Retinal pigment epithelial cell (primary cell): ENCODE results near the gene TSPYL4.

Experiments
- DNase-seq: peaks from one replicate; pipeline ENCODE4 v3.0.0-alpha.2; 2010; ENCODE audit warnings: low read depth
- H3K4me3 ChIP-seq: 2 replicates; pipeline ENCODE4 v1.5.1; 2011; ENCODE audit warnings: mild to moderate bottlenecking, low read length, control low read depth, moderate library complexity
- CTCF ChIP-seq: conservative IDR thresholded peaks from 2 replicates; pipeline ENCODE4 v1.5.1; 2011; ENCODE audit warnings: low read depth, low read length, control low read depth, inconsistent platforms

Gene TSPYL4

DNA sequence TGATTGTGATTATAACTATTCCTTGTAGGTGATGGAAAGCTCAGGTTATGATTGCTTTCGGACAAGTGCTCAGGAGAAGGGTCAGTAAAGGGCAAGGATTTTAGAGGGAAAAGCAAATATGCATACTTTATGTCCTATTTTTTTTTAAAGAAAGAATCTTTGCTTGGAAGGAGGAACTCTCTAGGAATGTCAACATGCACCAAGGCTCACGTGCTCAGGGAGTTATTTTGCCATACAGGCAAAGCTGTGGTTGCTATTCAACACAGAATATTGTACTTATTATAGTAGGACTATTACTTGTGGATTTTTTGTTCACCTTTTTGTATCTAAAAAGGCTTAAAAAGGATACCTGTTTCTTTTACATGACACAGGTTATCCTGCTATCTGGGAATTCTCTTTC is 28.8 kb upstream of the TSPYL4 start:
- H3K4me3 ChIP-seq: no peak overlapping the region
- DNase-seq: no peak

DNA sequence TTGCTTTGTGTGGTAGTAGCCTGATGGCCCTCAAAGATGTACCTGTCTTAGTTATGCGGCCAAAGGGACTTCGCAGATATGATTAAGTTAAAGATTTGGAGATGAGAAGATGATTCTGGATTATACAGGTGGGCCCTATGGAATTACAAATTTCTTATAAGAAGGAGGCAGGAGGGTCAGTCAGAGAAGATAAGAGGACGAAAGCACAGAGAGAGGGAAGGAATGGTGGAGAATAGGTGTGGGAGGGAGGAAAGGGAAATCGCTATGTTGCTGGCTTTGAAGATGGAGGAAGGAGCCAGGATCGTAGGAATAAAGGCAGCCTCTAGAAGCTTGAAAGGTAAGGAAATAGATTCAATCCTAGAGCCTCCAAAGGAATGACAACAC is 27.1 kb upstream of the TSPYL4 start:
- H3K4me3 ChIP-seq: no peak overlapping the region

More for the DNA sequence above, 28.8 kb upstream of the TSPYL4 start:
- TF ChIP-seq CTCF: no peak

DNA sequence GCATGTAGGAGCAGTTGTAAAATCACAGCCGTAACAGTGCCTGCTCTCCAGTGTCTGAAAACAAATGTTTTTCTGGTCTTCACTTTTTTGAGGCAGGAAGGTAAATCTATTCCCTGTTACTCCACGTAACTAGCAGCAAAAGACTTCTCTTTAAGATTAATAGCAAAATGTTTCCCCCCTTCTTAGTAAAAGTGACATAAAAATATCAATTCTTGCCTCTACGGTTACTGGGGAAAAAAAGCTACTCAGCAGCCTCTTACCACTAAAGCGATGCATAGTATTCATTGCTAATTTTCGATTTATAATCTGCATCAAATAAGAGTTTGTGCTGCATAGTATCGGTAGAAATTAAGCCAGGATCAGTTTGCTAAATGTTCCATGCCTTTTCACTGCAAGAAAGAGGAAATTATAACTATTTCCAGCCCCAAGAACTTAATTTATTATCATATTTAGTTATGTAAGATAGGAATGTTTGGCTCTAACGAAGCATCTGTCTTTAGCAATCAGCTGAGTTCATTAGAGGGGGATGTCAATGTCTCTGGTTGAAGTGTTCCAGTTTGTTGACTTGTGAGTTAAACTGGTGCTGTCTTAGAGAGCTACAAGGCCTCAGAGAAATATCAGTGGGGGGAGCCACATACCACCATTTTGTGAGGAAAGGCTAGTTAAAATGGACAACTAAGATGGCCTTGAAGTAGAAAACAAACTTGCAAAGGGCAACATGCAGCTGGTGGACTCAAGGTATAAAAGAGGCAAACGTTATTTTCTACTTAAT is 26.5 kb upstream of the TSPYL4 start:
- DNase-seq: no peak
- TF ChIP-seq CTCF: no peak
- H3K4me3 ChIP-seq: peak overlapping the region; percentile 89

More for the DNA sequence above, 27.1 kb upstream of the TSPYL4 start:
- no peak for DNase-seq
- no peak for TF ChIP-seq CTCF

DNA sequence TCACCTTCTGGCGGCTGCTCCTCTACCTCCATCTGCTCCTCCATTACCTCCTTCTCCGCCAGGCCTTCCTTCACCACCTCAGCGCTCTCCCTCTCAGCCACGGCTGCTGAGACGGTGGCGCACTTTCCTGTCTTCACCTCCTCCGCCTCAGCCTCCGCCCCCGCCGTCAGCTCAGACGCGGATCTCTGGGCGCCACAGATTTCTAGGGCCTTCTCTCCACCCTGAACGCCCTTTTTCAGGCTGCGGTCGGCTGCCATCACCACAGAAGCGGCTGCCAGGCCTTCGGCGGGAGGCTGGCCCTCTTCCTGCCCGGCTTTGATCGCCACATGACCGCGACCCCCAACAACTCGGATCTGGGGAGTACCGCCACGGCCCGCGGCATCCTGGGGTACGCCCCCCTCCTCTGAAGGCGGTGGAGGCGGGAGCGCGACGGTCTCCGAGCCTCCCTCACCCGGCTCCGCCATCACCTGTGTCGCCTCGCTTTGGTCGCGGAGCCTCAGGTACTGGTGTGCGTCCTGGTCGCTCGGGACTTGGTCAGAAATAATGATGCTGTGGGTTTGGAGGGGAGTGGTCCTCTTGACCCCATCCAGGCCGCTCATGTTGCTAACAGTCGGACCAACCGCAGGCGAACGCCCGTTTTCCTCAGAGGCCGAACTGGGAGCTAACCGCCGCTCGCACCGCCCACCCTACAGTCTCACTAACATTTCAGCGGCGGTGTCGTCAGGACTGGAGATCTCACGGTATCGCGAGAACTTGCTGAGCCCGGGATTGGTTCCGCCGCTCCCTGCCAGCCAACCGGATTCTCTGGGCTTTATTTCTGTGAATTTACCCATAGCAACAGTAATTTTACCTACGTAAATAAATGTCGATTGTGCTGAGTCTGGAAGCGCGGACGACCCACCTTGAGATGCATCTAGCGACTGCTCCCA is 25.6 kb upstream of the TSPYL4 start, which contains the start of gene TSPYL1:
Gene TSPYL1 (minus strand): TSS at position 699 of the 929 bp plus-strand sequence. CDS start 100 bp downstream, at position 599.
- H3K4me3 ChIP-seq: peak within 1 kb of the TSS; percentile 89
- peak; percentile 3 for TF ChIP-seq CTCF

GRCh38 chr6:116278854-116279231 is 25.0 kb upstream of the TSPYL4 start:
- no peak for DNase-seq
- peak overlapping the region; percentile 89 for H3K4me3 ChIP-seq
- no peak for TF ChIP-seq CTCF

More for the DNA sequence above, 25.6 kb upstream of the TSPYL4 start, which contains the start of gene TSPYL1:
- peak; percentile 92 for DNase-seq

- no peak for TF ChIP-seq CTCF
- no peak for DNase-seq
- H3K4me3 ChIP-seq: peak overlapping the region; percentile 89
Measured at GRCh38 chr6:116278481-116278829, 24.6 kb upstream of the TSPYL4 start.
